Measurements from ENCODE around the gene PLAGL2. TPM values are rescaled to one million over a fixed set of nuclear protein-coding genes. Genes with fewer than 3 reads are reported as not detected.

Gene PLAGL2
- total and polyA plus RNA-seq, 9 of the 15 experiments (the other 6 are each of a cell fraction or from before 2014, with no cell fraction given), result 3.1 to 24.3 (median 6.4) TPM

DNA sequence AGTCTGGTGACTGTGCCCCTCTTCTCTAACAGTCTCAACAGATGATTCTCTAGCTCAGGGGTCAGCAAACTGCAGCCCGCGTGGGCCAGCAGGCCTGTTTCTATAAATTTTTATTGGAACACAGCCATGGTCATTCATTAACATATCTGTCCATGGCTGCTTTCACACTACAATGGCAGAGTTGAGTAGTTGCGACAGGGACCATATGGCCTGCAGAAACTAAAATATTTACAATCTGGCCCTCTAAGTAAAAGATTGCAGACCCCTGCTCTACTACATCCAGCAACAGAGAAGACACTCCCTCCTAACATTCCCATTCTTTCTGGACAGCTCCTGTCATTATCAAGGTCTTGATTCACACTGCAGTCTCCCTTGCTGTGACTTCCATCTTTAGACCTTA, 45.2 kb downstream of the PLAGL2 start:
- POLR2A ChIA-PET, result no interaction called here
- no peak for TF ChIP-seq ZNF77 (CRISPR knock-in tag; IDR thresholded peaks at IDR 0.05)
- no peak for TF ChIP-seq BHLHE40 (IDR thresholded peaks at IDR 0.05; ENCODE audit: low read length)
- TF ChIP-seq, protein P1, sequence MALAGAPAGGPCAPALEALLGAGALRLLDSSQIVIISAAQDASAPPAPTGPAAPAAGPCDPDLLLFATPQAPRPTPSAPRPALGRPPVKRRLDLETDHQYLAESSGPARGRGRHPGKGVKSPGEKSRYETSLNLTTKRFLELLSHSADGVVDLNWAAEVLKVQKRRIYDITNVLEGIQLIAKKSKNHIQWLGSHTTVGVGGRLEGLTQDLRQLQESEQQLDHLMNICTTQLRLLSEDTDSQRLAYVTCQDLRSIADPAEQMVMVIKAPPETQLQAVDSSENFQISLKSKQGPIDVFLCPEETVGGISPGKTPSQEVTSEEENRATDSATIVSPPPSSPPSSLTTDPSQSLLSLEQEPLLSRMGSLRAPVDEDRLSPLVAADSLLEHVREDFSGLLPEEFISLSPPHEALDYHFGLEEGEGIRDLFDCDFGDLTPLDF (CRISPR knock-in tag; IDR thresholded peaks at IDR 0.05), result no peak
- TF ChIP-seq GABPA (tag; conservative IDR thresholded peaks at IDR 0.05; ENCODE audit: low read depth), result no peak
- no peak for TF ChIP-seq PCBP1 (IDR thresholded peaks at IDR 0.05; ENCODE audit: low read depth, low read length, poor library complexity, severe bottlenecking)
- TF ChIP-seq ERF (CRISPR knock-in tag; IDR thresholded peaks at IDR 0.05), result no peak
- TF ChIP-seq, protein P2, sequence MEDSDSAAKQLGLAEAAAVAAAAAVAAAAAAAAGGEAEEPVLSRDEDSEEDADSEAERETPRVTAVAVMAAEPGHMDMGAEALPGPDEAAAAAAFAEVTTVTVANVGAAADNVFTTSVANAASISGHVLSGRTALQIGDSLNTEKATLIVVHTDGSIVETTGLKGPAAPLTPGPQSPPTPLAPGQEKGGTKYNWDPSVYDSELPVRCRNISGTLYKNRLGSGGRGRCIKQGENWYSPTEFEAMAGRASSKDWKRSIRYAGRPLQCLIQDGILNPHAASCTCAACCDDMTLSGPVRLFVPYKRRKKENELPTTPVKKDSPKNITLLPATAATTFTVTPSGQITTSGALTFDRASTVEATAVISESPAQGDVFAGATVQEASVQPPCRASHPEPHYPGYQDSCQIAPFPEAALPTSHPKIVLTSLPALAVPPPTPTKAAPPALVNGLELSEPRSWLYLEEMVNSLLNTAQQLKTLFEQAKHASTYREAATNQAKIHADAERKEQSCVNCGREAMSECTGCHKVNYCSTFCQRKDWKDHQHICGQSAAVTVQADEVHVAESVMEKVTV (CRISPR knock-in tag; IDR thresholded peaks at IDR 0.05), result no peak
- no peak for TF ChIP-seq TEAD4 (IDR thresholded peaks at IDR 0.05; ENCODE audit: low read length)
- no peak for TF ChIP-seq TEAD4 (CRISPR knock-in tag; IDR thresholded peaks at IDR 0.05; ENCODE audit: borderline replicate concordance)
- no peak for TF ChIP-seq XRCC4 (IDR thresholded peaks at IDR 0.05; ENCODE audit: extremely low read depth, insufficient read depth, insufficient read length)
- TF ChIP-seq, protein P3, sequence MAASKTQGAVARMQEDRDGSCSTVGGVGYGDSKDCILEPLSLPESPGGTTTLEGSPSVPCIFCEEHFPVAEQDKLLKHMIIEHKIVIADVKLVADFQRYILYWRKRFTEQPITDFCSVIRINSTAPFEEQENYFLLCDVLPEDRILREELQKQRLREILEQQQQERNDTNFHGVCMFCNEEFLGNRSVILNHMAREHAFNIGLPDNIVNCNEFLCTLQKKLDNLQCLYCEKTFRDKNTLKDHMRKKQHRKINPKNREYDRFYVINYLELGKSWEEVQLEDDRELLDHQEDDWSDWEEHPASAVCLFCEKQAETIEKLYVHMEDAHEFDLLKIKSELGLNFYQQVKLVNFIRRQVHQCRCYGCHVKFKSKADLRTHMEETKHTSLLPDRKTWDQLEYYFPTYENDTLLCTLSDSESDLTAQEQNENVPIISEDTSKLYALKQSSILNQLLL (CRISPR knock-in tag; IDR thresholded peaks at IDR 0.05; ENCODE audit: borderline replicate concordance), result no peak
- TF ChIP-seq, protein P4, sequence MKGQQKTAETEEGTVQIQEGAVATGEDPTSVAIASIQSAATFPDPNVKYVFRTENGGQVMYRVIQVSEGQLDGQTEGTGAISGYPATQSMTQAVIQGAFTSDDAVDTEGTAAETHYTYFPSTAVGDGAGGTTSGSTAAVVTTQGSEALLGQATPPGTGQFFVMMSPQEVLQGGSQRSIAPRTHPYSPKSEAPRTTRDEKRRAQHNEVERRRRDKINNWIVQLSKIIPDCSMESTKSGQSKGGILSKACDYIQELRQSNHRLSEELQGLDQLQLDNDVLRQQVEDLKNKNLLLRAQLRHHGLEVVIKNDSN (CRISPR knock-in tag; IDR thresholded peaks at IDR 0.05), result no peak
- no peak for TF ChIP-seq ZSCAN32 (CRISPR knock-in tag; IDR thresholded peaks at IDR 0.05)
- TF ChIP-seq NR1H2 (CRISPR knock-in tag; IDR thresholded peaks at IDR 0.05), result no peak
- H3K9me1 ChIP-seq (ENCODE audit: control insufficient read depth, insufficient read depth, low read length), result no peaks in the 10 kb centered on the region
- peaks cover 10 to 14% of the 10 kb centered on the region in 2 experiments for H3K4me1 ChIP-seq (replicated peaks in 1 of 2; ENCODE audit: control insufficient read depth in 2 of 2, insufficient read depth in 2 of 2, low read length in 2 of 2)
- H3K4me3 ChIP-seq, result no peak overlapping the region
- H2AFZ ChIP-seq (ENCODE audit: low read depth, low read length), result no peak overlapping the region
- no peak for DNase-seq (ENCODE audit: extremely low read depth in 1 of 4, low spot score in 3 of 4)
- no peaks in the 10 kb centered on the region for H3K79me2 ChIP-seq (ENCODE audit: control insufficient read depth, insufficient read depth, low read length)
- no peak for FAIRE-seq
- in situ Hi-C loops (cut with MboI), result loop anchor here (25.0 kb wide), 1 partner anchor 500 kb away; the partner anchor contains the start of gene C20orf203
- no peaks in the 10 kb centered on the region for H4K20me1 ChIP-seq (replicated peaks; ENCODE audit: control insufficient read depth, insufficient read depth, low read length)
- no peak overlapping the region for H3K4me2 ChIP-seq (ENCODE audit: insufficient read depth, low read length)
- BruUV-seq (replicated peaks), result no TSS peak
- CTCF ChIA-PET (ENCODE audit: low intra/inter-chr PET ratio), result no interaction called here
- peaks cover 82% of the 10 kb centered on the region for H3K36me3 ChIP-seq (ENCODE audit: control insufficient read depth, insufficient read depth, low read length)
- 68% methylated on average over 3 of the region's 3 CpGs for WGBS (ENCODE audit: insufficient coverage, low coverage, missing lambda C conversion rate)
- H3K27ac ChIP-seq (ENCODE audit: extremely low read depth, low read depth, low read length), result no peak overlapping the region
- no peaks in the 10 kb centered on the region for H3K27me3 ChIP-seq (ENCODE audit: control insufficient read depth in 2 of 2, insufficient read depth in 2 of 2, low read length in 2 of 2)
- H3K9me3 ChIP-seq (replicated peaks; ENCODE audit: control insufficient read depth, insufficient read depth, low read depth, low read length), result no peaks in the 10 kb centered on the region
- intact Hi-C loops (cut with micrococcal nuclease), result no loop called here
- no peak for ATAC-seq
- no peak overlapping the region for H3K9ac ChIP-seq (ENCODE audit: insufficient read depth in 1 of 2, low read depth in 2 of 2, low read length in 2 of 2)
